Measurements from ENCODE around the gene FAM98A.

The FAM98A gene

DNA sequence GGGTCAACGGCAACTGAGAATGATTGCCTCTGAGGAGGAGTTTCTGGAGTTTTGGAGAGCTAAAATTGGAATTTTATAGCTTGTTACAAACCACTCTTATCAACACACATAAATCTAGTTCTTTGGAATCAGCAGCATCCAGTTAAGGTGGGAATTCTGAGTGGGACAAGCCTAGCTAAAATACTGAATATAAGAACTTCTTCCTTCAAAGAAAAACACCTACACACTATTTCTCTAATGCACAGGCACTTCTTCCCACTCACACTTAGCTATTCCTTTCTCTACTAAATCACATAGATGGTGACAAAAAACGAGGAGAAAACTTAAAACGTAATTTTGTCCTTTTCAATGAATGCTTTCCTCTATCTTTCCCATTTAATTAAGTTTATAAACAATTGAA is 43.4 kb downstream of the FAM98A start:
- Histone ChIP-seq H3K4me1 (ENCODE audit: control insufficient read depth in 1 of 2, insufficient read depth in 1 of 2, low read depth in 1 of 2, low read length in 1 of 2) (peaks cover 6 to 11% of the 10 kb centered on the region in 2 experiments), H3K27ac (no peak overlapping the region), H3K36me3 (no peaks in the 10 kb centered on the region), H3K4me3 (ENCODE audit: low read depth in 1 of 2, low read length in 1 of 2) (no peak overlapping the region), H3K9me3 (no peaks in the 10 kb centered on the region), H3K27me3 (no peaks in the 10 kb centered on the region)
- no peak for TF ChIP-seq CTCF (IDR thresholded peaks at IDR 0.05)

DNA sequence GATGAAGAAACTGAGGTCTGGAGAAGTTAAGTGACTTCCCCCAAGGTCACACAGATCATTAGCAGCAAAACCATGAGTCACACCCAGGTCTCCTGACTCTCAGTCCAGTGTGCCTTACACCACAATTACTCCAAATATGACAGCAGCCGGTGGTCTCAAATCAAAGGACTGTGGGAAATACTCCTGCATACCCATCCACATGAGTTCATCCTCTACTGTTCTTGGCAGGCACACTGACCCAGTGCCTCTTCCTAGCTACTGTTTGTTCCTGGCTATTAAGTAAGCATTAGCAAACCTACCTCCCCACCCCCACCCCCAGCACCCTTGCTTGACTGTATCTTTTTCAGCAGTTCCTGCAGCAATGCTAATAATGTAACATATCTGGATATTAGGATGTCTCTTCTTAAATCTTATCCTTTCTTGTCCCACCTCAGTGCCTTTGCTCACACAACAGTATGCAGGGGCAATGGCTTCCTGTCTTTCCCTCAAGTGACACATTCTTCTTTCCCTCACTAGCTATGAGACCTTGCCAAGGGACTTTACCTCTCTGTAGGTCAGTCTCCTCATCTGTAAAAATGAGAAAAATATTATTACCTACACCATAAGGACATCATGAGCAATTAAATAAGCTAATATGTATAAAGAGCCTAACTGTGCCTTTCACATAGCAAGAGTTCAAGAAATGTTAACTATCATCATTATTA is 46.2 kb downstream of the FAM98A start:
- Histone ChIP-seq H3K4me3 (ENCODE audit: low read depth in 1 of 2, low read length in 1 of 2) (no peak overlapping the region), H3K4me1 (ENCODE audit: control insufficient read depth in 1 of 2, insufficient read depth in 1 of 2, low read depth in 1 of 2, low read length in 1 of 2) (peaks cover 6 to 11% of the 10 kb centered on the region in 2 experiments), H3K27me3 (no peaks in the 10 kb centered on the region), H3K27ac (no peak overlapping the region), H3K9me3 (no peaks in the 10 kb centered on the region), H3K36me3 (no peaks in the 10 kb centered on the region)
- TF ChIP-seq CTCF (IDR thresholded peaks at IDR 0.05), result no peak

- no peak overlapping the region for H3K27ac ChIP-seq
- no peak overlapping the region for H3K4me3 ChIP-seq (ENCODE audit: low read depth in 1 of 2, low read length in 1 of 2)
- no peaks in the 10 kb centered on the region for H3K9me3 ChIP-seq
- no peaks in the 10 kb centered on the region for H3K27me3 ChIP-seq
- H3K4me1 ChIP-seq (ENCODE audit: control insufficient read depth in 1 of 2, insufficient read depth in 1 of 2, low read depth in 1 of 2, low read length in 1 of 2), result peaks cover 6 to 10% of the 10 kb centered on the region in 2 experiments
- no peak for TF ChIP-seq CTCF (IDR thresholded peaks at IDR 0.05)
- no peaks in the 10 kb centered on the region for H3K36me3 ChIP-seq
These were observed 48.9 kb downstream of the FAM98A start for GRCh38 chr2:33550206-33550605.

- Histone ChIP-seq H3K4me1 (ENCODE audit: control insufficient read depth in 1 of 2, insufficient read depth in 1 of 2, low read depth in 1 of 2, low read length in 1 of 2) (no peaks in the 10 kb centered on the region), H3K27me3 (no peaks in the 10 kb centered on the region), H3K27ac (no peak overlapping the region), H3K9me3 (no peaks in the 10 kb centered on the region), H3K36me3 (no peaks in the 10 kb centered on the region), H3K4me3 (ENCODE audit: low read depth in 1 of 2, low read length in 1 of 2) (no peak overlapping the region)
- TF ChIP-seq CTCF (IDR thresholded peaks at IDR 0.05), result no peak
These were observed 57.9 kb downstream of the FAM98A start for GRCh38 chr2:33541243-33541642.

GRCh38 chr2:33535421-33535820 is 63.7 kb downstream of the FAM98A start:
- Histone ChIP-seq H3K27ac (no peak overlapping the region), H3K36me3 (no peaks in the 10 kb centered on the region), H3K9me3 (no peaks in the 10 kb centered on the region), H3K4me1 (ENCODE audit: control insufficient read depth in 1 of 2, insufficient read depth in 1 of 2, low read depth in 1 of 2, low read length in 1 of 2) (no peaks in the 10 kb centered on the region), H3K27me3 (no peaks in the 10 kb centered on the region), H3K4me3 (ENCODE audit: low read depth in 1 of 2, low read length in 1 of 2) (no peak overlapping the region)
- TF ChIP-seq CTCF (IDR thresholded peaks at IDR 0.05), result no peak

Data from neutrophil (primary cell).